GM18517 (cell line): ENCODE results near the gene THSD4.
"Not testable (repeated sequence)": the region's sequence is repeated elsewhere in the genome, so short reads cannot be mapped to it uniquely, and the experiment has no call there.

Experiments used
- ATAC-seq: cut with Tn5 transposase; IDR thresholded peaks from one replicate; pipeline ENCODE4 v1.9.1; 2021; ENCODE audit warnings: mild to moderate bottlenecking, moderate library complexity; ENCODE audit not compliant: unreplicated experiment

The THSD4 gene

GRCh38 chr15:71118881-71119632 is 3.8 kb downstream of the THSD4 start:
- ATAC-seq: no peak

- no peak for ATAC-seq
Observed at GRCh38 chr15:71120428-71120944, 5.2 kb downstream of the THSD4 start.

- ATAC-seq: no peak
Observed at GRCh38 chr15:71121442-71121841, 6.2 kb downstream of the THSD4 start.

GRCh38 chr15:71124937-71125790 is 9.9 kb downstream of the THSD4 start:
- ATAC-seq: no peak

GRCh38 chr15:71125831-71126450 is 10.7 kb downstream of the THSD4 start:
- ATAC-seq: no peak

- ATAC-seq: no peak
Observed at GRCh38 chr15:71127083-71127482, 11.8 kb downstream of the THSD4 start.

GRCh38 chr15:71128159-71128558 is 12.9 kb downstream of the THSD4 start:
- ATAC-seq: not testable (repeated sequence)

- no peak for ATAC-seq
Observed at GRCh38 chr15:71128939-71129562, 13.8 kb downstream of the THSD4 start.

- no peak for ATAC-seq
Observed at GRCh38 chr15:71129669-71130068, 14.4 kb downstream of the THSD4 start.

GRCh38 chr15:71131601-71132362 is 16.5 kb downstream of the THSD4 start:
- ATAC-seq: no peak

GRCh38 chr15:71133747-71134472 is 18.6 kb downstream of the THSD4 start:
- no peak for ATAC-seq

- no peak for ATAC-seq
Observed at GRCh38 chr15:71136159-71136783, 21.0 kb downstream of the THSD4 start.

- ATAC-seq: no peak
Observed at GRCh38 chr15:71136793-71137518, 21.7 kb downstream of the THSD4 start.

- ATAC-seq: no peak
Observed at GRCh38 chr15:71138473-71138872, 23.2 kb downstream of the THSD4 start.

GRCh38 chr15:71139241-71139640 is 24.0 kb downstream of the THSD4 start:
- ATAC-seq: no peak

- ATAC-seq: no peak
Observed at GRCh38 chr15:71141572-71141971, 26.3 kb downstream of the THSD4 start.

GRCh38 chr15:71142780-71143179 is 27.5 kb downstream of the THSD4 start:
- no peak for ATAC-seq
